Skin of body (tissue), 2 donors: Measurements from ENCODE around the gene INPP5B. TPM values are rescaled to one million over a fixed set of nuclear protein-coding genes. Genes with fewer than 3 reads are reported as not detected.
"Not testable (repeated sequence)": the region's sequence is repeated elsewhere in the genome, so short reads cannot be mapped to it uniquely, and the experiment has no call there.

ENCODE experiments used
- DNase-seq: peaks from one replicate; lab custom pipeline; 2025; lab: John Stamatoyannopoulos, UW
- total RNA-seq: library from RNA; depleted of rRNA; stranded (reverse); fragments of >200 nt; gene quantifications from one replicate; pipeline ENCODE4 v1.2.3, GENCODE V29; 2014

INPP5B gene
- total RNA-seq, 1 donor from 2014 or later = 16.0 TPM

DNA sequence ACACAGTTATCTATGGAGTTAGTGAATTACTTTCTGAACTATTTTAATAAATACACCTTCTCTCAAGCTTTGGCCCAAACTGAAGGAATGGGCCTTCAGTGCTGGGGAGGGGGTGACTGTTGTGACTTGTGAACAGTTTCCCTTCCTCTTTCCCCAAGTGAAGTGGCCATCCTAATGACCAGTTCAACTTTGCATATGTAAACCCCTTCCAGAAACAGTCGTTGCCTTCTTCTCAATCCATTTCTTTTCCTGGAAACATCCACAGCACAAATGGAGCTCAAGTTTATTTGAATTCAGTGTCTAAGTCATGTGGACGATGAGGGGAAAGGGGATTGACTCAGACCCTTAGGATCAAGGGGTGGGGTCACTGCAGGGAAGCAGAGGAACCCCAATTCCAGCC, 1.3 kb upstream of the INPP5B start:
- DNase-seq = no peak

DNA sequence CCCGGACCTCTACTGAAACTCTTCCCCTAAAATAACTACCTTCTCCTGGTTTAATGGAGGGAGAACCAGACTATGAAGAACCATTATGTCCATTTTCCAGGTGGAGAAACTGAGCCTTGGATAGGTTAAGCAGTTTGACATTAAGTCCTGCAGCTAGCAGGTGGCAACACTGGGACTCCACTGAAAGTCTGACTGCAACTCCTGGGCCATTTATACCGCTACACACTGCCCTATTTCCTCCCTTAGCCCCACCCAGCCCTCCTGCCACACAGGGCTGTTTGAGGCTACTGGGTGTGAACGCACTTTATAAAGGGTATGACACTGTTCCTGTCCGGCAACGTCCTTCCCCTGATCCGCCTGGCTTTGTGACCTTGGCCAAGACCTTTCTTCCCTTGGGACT, 511 bp upstream of the INPP5B start:
- DNase-seq = no peak

DNA sequence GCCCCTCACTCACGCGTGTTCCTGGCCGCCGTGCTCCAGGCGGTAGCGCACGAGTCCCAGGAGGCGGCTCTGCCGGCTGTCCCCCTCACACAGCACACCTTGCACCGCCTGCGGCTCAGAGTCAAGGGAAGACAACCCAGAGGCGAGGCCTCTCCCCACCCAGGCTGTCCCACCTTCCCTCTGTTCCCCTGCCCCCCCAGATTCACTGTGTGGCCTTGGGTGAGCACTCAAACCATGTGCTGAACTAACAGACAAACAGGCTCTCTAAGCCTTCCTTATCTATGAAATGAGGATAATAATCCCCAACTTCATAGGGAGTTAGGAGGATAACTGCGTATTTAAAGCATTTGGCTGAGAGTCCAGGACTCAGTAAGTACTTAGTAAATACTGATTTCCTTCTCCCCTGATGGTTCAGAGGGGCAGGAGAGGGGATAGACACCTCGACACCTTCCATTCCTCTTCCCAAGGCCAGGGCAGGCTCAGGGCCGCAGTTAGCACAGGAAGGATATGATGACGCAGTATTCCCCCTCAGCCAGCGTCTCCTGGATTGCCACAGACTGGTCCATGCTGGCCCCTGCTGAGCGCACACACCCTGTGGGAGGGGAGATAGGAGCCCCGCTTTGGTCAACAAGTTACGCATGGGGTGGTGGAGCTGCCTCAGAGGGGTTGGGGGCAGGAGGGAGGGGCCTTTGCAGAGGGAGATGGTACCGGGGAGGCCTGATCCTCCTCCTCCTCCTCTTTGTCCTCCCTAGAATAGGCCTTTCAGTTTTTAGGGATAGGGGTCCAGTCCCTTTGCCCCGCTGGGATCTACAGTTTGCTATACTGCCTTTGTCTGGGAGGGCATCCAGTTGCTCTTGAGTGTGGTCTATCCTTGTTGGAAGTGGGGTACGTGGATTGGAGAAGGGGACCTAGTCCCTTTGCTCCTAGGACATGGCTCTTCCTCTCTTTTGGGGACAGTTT, 830 bp downstream of the INPP5B start:
- DNase-seq = no peak

DNA sequence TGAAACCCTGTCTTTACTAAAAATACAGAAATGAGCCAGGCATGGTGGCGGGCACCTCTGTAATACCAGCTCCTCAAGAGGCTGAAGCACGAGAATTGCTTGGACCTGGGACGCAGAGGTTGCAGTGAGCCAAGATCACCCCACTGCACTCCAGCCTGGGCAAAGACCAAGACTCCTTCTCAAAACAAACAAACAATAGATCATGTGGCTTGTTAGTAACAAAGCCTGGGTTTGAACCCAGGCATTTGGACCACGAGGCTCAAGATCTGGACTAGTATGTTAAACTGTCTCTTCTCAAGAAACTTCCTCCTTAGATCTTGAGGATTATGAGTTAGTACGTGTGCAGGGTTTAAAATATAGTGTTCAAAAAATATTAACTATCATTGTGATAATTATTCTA, 1.6 kb downstream of the INPP5B start:
- no peak for DNase-seq

DNA sequence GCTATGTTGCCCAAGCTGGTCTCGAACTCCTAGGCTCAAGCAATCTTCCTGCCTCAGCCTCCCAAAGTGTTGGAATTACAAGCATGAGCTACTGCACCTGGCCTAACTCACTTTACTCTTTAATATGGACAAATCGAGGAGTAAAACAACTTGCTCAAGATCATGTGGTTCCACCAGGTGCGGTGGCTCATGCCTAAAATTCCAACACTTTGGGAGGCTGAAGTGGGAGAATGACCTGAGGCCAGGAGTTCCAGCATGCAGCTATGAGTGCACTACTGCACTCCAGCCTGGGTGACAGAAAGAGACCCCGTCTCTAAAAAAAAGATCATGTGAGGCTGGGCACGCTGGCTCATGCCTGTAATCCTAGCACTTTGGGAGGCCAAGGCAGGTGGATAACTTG, 2.0 kb downstream of the INPP5B start:
- no peak for DNase-seq

DNA sequence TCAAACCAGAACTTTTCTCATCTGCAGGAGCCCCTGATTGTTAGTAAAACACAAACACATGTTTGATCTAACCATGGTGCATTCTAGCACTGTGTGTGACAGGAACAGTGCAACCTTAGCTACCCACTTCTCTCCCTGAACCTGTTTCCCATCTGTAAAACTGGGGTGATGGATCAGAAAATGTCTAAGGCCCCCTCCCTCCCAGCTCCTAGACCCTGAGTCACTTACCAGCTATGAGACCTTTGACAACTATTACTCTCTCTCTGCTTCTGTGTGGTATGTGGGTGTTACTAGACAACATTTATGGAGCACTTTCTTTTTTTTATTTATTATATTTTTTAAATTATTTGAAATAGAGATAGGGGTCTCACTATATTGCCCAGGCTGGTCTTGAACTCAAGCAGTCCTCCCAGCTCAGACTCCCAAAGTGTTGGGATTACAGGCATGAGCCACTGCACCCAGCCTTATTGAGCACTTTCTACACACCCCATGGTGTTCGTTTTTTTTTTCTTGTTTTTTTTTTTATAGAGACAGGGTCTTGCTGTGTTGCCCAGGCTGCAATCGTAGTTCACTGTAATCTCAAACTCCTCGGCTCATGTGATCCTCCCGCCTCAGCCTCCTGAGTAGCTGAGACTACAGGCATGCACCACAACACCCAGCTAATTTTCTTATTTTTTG, 2.6 kb downstream of the INPP5B start:
- no peak for DNase-seq

DNA sequence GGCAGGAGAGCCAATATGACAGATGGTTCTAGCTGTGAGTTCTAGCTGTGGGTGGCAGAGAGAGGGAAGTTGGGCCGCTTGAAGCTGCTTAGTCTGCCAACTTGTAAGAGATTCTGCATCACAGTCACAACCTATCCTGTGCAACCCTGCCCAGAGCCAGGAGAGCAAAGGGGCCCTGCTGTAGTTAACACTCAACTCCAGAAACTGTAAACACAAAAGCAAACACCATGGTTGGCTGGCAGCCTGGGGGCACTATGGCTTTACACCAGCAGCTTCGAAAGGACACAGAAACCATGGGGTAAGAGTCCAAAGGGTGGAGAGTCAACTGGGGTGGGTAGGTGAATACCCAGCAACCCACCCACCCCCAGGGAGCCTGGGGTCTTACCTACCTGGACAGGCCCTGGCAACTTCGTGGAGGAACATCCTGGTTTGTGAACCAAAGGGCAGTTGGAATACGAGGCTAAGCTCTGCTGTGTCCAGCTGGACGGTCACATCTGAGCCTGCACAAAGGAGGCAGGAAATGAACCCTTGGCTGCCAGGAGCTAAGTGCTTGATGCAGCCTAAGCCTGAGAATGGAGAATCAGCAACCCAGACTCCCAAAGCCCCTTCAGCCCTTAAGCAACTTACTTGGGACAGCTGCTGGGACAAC, 6.4 kb downstream of the INPP5B start:
- DNase-seq = no peak

DNA sequence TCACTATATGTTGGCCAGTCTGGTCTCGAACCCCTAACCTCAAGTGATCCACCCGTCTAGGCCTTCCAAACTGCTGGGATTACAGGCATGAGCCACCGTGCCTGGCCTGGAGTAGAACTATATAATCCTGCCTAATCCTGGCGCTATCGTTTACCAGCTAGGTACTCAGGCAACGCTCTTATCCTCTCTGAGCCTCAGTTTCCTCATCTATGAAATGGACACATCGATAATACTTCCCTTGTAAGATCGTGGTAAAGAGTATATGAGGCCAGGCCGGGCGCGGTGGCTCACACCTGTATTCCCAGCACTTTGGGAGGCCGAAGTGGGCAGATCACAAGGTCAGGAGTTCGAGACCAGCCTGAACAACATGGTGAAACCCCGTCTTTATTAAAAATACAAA, 10.1 kb downstream of the INPP5B start:
- not testable (repeated sequence) for DNase-seq

DNA sequence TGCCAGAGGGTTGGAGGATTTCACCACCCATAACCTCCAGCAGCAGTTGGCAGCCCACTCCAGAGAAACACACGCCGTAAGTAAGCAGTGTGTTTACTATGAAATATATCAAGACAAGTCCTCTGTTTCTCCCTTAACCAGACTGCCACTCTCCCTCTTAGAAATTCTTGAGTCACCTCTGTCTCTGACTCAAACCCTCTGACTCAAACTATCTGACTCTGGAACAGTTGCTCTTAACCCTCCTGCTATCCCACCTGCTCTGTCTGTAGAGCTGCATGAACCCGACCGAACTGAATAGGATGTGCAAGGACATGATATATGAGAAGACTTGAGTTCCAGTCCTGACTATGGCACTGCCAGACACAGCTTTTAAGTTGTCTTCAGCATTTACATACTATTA, 14.1 kb downstream of the INPP5B start:
- DNase-seq = no peak

DNA sequence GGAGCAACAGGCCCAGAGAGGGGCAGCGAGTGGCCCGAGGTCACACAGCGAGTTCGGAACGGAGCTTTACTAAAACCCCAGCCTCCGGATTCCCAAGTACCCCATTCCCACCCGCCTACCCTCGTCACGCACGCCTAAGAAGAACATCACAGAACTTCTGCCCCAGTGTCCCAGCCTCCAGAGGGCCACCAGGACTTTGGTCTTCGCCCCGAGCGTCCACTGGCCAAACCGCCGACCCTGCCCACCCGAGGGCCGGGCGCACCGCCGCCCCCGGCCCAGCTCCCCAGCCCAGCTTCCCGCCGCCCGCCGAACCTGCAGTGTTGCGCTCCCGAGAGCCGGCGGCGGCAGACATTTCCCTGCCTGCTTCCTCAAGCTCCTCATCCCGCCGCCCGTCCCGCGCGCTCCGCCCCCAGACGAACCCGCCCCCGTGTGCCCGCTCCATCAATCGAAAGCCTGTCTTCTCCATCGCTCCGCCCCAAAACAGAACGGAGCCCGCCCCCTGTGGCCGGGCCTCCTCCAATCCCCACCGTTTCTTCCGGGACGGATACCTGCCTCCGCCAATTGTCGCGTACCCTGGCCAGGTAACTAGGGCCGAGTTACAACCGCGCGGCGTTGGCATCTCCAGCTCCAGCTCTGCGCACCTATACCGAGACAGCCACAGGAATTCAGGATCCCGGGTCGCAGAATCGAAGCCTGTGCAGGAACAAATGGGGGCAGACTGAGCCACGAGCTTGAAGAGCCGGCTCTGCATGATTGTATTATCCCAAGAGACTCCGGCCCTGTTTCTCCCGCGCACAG, 15.3 kb downstream of the INPP5B start:
- DNase-seq = peak; percentile 82

DNA sequence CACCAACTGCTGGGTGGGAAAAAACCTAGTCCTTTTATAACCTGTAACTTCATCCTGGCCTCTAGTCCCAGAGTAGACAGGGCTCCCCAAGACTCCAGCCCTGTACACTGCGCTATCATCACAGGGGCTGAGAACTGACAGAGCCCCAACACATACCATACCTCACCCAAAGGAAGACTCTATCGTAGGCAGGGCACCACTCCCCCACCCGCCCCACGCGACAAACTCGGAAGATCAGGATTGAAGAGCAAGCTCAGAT, 15.8 kb downstream of the INPP5B start:
- no peak for DNase-seq

DNA sequence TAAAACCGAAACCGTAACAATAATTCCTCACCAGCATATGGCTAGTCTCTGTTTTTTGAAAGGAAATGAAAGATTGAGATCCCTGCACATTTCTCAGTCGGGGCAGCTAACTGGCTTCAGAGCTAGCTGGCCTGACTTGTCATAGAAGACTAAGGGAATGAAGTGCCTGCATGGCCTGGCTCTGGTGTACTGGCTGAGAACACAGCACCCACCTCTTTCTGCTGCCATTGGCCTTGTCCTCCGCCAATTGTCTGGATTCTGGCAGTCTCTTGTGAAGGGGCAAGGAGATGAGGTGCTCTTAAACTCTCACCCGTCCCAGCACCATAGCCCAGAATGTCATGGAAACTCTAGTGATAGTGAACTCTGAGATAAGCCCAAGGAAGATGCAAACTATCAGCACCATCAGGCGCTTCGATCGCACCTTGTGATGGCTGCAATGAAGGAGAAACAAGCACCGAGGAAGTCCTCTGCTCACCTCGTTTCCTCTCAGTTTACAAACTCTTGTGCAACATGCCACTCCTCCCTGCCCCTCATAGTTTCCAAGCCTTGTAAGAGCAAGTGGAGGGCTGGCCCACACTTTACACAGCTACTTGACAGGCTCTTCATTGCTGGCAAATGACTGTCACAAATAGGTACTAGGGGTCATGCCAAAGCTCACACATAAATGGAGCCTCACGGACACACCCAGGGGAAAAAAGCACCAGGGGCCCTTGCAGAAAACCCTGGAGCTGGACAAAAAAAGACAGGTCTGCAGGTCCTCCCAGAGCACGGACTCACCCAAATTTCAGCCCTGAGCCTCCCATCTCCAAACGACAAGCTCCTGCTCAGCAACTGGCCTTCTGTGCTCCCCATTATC, 16.4 kb downstream of the INPP5B start:
- DNase-seq = no peak

DNA sequence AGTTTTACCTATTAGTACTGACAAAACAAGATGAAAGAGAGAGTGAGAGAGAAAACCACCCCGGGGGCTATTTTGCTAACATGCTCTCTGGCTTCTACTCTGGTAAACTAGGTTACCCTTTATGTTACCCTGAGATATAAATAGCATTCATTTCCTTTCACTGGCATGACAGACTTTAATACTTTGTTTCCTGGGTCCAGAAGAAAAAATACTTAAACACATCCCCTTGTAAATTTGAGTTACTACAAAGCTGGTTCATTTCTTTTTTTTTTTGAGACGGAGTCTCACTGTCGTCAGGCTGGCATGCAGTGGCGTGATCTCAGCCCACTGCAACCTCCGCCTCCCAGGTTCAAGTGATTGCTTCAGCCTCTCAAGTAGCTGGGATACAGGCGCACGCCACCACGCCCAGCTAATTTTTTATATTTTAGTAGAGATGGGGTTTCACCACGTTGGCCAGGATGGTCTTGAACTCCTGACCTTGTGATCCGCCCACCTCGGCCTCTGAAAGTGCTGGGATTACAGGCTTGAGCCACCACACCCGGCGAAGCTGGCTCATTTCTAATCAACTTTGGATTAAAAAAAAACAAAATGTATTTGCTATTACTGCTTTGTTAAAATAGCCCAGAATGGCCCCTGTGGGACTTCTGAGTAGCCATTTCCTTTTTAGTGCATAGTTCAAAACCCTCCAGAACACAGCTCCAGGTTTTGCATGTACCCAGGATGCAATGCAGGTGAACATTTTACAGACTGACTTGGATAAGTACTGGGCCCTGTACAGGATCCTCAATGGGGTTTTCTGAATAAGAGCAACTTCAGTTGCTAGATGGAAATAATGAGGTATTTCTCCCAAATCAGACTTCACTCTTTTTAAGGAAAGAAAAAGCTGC, 20.6 kb downstream of the INPP5B start:
- no peak for DNase-seq

DNA sequence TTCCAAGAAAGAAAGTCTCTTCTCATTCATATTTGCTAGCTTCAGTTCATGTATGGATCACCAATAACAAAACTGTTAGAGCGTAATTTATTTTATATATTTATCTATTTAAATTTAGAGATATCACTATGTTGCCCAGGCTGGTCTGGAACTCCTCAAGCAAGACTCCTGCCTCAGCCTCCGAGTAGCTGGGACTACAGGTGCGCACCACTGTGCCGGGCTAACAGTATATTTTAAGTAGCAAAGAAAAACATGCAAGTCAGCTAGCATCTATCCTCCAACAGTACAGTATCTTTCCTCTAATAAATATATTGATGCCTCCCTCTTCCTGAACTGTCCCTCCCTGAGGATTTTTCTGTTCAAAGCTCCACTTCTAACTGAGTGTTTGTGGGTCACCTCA, 21.5 kb downstream of the INPP5B start:
- no peak for DNase-seq

DNA sequence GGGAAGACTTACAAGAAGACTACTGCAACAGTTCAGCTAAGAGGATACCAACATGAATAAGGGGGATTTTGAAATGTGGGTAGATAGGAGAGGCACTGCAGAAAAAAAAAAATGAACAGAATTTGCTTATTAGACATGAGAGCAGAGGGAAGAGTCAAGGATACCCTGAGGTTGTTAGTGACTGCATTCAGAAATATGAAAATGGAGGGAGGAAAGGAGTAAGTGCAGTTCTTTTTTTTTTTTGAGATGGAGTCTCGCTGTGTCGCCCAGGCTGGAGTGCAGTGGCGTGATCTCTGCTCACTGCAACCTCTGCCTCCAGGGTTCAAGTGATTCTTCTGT, 23.3 kb downstream of the INPP5B start:
- DNase-seq = no peak

DNA sequence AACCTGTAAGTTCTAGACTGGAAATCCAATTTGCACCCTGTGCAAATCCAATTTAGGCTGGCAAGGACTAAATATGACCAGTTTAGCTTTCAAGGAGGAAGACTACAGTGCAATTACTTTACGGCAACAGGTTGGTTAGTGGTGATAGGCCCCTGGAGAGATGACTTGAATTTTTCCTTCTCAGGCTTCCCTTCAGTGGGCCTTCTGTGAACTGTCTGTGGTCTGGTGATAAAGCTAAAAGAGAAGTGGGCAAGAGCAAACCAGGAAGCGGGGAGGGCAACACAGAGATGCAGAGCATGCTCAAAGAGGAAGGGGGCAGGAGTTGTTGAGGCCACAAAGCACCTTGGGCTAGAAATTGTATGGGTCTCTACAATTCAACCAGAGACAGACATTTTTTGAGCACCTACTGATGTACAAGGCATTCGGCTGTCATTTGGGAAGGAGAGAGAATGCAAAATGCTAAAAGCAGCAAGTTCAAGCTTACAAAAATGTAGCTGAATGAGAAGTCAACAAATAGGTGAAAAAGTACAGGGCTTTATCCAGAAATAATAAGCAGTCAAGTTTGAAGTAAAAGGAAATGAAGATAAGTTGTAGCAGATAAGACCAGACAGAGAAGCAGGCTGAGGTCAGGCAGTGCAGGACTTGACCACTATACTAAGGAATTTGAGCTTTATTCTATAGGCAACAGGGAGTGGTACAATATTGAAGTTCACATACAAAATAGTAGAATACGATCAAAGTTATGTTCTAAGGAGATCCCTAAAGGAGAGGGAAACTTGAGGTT, 23.9 kb downstream of the INPP5B start:
- DNase-seq = no peak

DNA sequence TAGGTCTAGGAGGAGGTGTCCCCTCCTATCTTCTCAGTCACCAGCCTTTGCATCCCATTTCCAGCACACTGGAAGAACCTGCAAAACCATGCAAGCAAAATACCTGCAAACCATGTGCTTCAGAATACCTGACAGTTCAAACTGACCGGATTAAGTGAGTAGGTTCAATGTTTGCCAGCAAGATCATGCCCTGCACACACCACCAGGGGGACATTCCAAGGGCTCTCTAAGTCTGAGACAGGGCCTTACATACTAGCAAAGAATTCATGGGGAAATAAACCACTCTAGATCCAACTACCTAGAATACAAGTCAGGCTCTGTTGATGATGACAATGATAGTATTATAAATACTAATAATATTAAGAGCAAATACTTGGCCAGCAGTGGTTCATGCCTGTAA, 27.6 kb downstream of the INPP5B start:
- DNase-seq = no peak

DNA sequence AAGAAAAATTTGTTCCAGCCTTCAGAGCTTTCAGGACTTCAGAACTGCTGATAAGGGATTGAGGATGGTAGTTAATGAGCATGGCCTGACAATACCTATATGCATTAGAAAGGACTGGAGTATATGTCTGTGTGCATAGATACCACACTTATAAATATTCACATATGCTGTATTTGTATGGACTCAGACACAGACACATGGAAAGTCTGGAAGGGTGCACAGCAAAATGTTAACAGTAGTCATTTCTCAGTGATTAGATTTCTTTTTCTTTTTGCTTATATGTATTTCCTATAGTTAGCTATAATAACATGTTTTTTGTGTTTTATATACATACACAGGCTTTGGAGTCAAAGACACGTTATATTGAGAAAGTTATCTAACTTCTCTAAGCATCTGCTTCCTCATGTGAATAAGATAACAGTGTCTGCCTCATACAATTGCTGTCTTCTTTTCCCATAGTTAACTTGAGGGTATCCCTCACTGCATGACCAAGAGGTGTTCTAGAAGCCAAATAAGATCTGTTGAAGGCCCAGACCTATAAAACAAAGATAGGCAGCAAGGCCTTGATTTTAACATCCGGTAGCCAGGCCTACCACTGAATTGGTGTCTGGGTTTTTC, 31.3 kb downstream of the INPP5B start:
- DNase-seq = no peak
